IPS DF 6.9 (cell line): ENCODE data around the gene RAP1GAP2.
"Not testable (repeated sequence)": the region's sequence is repeated elsewhere in the genome, so short reads cannot be mapped to it uniquely, and the experiment has no call there.

Experiments used
- DNase-seq: peaks from one replicate; pipeline ENCODE4 v3.0.0-alpha.2; 2013; ENCODE audit warnings: low read depth, low spot score
- H3K27ac ChIP-seq: one replicate; pipeline ENCODE4 v1.5.1; 2013; ENCODE audit warnings: low read length, control low read depth
- H3K27me3 ChIP-seq: 2 replicates; pipeline ENCODE4 v1.6.1; 2013; ENCODE audit warnings: mild to moderate bottlenecking, low read length; ENCODE audit not compliant: control insufficient read depth, insufficient read depth
- H3K36me3 ChIP-seq: 2 replicates; pipeline ENCODE4 v1.6.1; 2013; ENCODE audit warnings: low read length; ENCODE audit not compliant: control insufficient read depth, insufficient read depth
- H3K4me1 ChIP-seq: 2 replicates; pipeline ENCODE4 v1.6.1; 2013; ENCODE audit warnings: low read length; ENCODE audit not compliant: control insufficient read depth, insufficient read depth
- H3K4me3 ChIP-seq: 2 replicates; pipeline ENCODE4 v1.5.1; 2013; ENCODE audit warnings: mild to moderate bottlenecking, low read length
- H3K9me3 ChIP-seq: 2 replicates; pipeline ENCODE4 v1.6.1; 2013; ENCODE audit warnings: low read length, inconsistent platforms; ENCODE audit not compliant: control insufficient read depth, insufficient read depth
- WGBS: extraction: QIAGEN DNeasy Blood & Tissue Kit; methylation state at CpG from one replicate; pipeline ENCODE4 v1.1.7; 2013; ENCODE audit warnings: mixed read lengths, missing lambda C conversion rate; ENCODE audit not compliant: insufficient read length, insufficient coverage; 5-methylcytosine and 5-hydroxymethylcytosine counted together

RAP1GAP2 gene

GRCh38 chr17:3062824-3063377 is 266.7 kb downstream of the RAP1GAP2 start:
- H3K27ac ChIP-seq, H3K27me3 ChIP-seq, DNase-seq, H3K4me1 ChIP-seq, H3K36me3 ChIP-seq, H3K4me3 ChIP-seq, H3K9me3 ChIP-seq: not testable (repeated sequence)
- no CpG with 5 or more reads among the region's 8 CpGs for WGBS

- no CpG with 5 or more reads among the region's 2 CpGs for WGBS
- H3K4me3 ChIP-seq, H3K36me3 ChIP-seq, DNase-seq, H3K4me1 ChIP-seq, H3K27ac ChIP-seq, H3K27me3 ChIP-seq, H3K9me3 ChIP-seq: not testable (repeated sequence)
These were observed 267.3 kb downstream of the RAP1GAP2 start, which contains the start of gene OR1D5 for GRCh38 chr17:3063507-3063906. Gene OR1D5 (minus strand): TSS chr17:3063607. CDS start chr17:3063607, 0 bp downstream.

GRCh38 chr17:3065192-3065591 is 269.0 kb downstream of the RAP1GAP2 start:
- H3K27ac ChIP-seq, H3K27me3 ChIP-seq, DNase-seq, H3K4me3 ChIP-seq, H3K36me3 ChIP-seq, H3K4me1 ChIP-seq, H3K9me3 ChIP-seq: not testable (repeated sequence)
- WGBS, result no CpG with 5 or more reads among the region's 1 CpG

- H3K4me1 ChIP-seq, H3K36me3 ChIP-seq, H3K9me3 ChIP-seq, H3K27me3 ChIP-seq, H3K27ac ChIP-seq, DNase-seq, H3K4me3 ChIP-seq: not testable (repeated sequence)
- no CpG with 5 or more reads among the region's 4 CpGs for WGBS
These were observed 277.6 kb downstream of the RAP1GAP2 start for GRCh38 chr17:3073850-3074249.
